HK-2 (cell line): ENCODE results near the gene VPS51.
"Not testable (repeated sequence)": the region's sequence is repeated elsewhere in the genome, so short reads cannot be mapped to it uniquely, and the experiment has no call there.

ENCODE experiments used
- DNase-seq: peaks from one replicate; pipeline ENCODE4 v3.0.0-alpha.2; 2018; ENCODE audit not compliant: unreplicated experiment

VPS51 gene

GRCh38 chr11:65134240-65134951, 38.4 kb downstream of the VPS51 start, which contains the start of gene SYVN1:
SYVN1 (minus strand) TSS chr11:65134519; CDS start chr11:65133601, 918 bp downstream.
- peak; percentile 82 for DNase-seq

DNA sequence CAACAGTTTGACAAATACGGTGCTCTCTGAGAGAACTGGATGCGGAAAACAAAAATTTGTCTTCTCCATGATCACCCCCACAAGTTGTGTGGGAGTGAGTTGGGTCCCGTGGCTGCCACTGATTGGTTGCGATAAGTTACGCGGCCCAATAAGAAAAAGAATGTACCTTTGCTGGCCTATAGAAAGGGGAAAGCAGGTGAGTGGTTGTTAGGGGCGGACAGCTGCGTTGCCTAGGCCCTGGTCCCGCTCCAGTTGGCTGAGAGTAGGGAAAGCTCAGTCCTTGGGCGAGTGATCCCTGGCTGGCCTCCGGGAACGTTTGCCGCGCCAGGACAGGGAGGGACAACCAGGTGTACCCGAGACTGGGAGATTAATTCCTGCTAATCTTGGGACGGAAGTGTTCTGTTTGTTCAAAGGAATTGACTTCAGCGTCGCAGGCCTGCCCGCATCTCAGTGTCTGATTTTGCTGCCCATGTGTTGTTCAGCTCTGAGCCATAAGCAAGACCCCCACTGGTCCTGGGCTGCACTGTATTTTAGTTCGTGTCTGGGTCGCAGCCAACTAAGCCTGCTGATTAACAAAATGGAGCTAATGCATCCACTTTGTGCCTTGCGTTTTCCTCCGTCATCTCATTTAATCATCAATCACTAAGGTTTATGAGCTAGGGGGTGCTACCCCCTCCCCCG, 39.1 kb downstream of the VPS51 start:
- peak; percentile 80 for DNase-seq

- no peak for DNase-seq
Measured at GRCh38 chr11:65135633-65136145, 39.7 kb downstream of the VPS51 start.

- DNase-seq = no peak
Measured at GRCh38 chr11:65136515-65137096, 40.6 kb downstream of the VPS51 start.

GRCh38 chr11:65141896-65142494, 46.0 kb downstream of the VPS51 start:
- DNase-seq = no peak

DNA sequence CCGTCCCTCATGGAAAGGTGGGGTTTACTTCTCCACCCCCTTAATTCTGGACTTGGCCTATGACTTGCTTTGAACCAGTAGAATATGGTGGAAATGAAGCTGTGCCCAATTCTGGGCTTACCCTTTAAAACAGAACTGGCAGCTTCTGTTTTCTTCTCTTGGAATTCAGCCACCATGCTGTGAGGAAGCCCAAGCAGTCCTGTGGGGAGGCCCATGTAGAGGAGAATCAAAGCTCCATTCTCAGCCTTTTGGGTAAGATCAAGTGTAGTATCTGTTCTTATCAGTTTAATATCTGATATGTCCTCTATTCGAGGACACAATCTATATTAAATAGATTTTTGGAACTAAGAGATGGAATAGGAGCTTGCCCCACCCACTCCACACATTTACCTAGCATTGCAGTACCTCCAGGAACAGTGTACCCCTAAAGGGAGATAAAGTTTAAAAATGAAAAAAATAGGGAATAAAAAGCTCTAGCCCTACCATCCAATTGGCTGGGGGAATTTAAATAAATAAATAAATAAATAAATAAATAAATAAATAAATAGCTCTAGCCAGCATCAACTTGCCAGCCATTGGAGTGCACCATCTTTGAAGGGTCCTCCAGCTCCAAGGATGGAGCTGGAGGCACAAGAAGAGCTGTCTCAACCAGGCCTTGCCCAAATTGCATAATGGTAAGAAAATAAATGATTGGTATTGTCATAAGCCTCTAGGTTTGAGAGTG, 51.5 kb downstream of the VPS51 start:
- no peak for DNase-seq

DNA sequence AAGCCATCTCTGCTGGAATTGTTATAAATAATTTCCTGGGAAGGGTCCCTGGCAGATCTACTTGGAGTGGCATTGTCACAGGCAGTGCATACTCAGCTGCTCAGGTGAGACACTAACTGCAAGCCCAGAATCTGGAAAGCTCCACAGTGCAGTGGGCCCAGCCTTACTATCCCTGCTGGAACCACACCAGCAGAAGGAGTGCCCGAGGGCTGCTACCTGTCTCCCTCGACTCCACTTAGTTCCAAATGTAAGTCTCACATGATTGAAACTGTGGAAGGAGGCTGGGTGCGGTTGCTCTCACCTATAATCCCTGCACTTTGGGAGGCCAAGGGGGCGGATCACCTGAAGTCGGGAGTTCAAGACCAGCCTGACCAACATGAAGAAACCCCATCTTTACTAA, 52.6 kb downstream of the VPS51 start:
- DNase-seq = no peak

- not testable (repeated sequence) for DNase-seq
Measured at GRCh38 chr11:65150131-65150508, 54.1 kb downstream of the VPS51 start.

- DNase-seq = peak; percentile 82
Measured at GRCh38 chr11:65150509-65151299, 54.7 kb downstream of the VPS51 start.

DNA sequence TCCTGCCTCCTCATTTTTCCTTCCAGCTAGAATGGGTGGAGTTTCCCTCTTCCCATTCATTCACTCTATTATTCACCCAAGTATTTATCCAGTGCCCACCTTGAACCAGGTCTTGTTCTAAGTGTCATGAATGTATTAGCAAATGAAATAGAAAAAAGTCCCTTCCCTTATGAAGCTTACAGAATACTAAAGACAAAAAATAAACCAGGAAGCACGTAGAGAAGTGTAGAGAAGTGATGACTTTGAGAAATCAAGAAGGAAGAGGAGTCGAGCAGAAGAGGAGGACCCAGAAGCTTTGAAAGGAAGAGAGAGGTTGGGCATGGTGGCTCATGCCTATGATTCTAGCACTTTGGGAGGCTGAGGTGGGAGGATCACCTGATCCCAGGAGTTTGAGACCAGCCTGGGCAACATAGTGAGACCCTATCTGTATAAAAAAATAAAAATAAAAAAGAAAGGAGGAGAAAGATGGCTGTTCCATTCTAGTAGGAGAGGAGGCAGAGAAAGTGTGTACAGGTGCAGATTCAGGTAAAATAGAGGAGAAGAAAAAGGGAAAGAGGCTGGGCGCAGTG, 55.4 kb downstream of the VPS51 start:
- no peak for DNase-seq

DNA sequence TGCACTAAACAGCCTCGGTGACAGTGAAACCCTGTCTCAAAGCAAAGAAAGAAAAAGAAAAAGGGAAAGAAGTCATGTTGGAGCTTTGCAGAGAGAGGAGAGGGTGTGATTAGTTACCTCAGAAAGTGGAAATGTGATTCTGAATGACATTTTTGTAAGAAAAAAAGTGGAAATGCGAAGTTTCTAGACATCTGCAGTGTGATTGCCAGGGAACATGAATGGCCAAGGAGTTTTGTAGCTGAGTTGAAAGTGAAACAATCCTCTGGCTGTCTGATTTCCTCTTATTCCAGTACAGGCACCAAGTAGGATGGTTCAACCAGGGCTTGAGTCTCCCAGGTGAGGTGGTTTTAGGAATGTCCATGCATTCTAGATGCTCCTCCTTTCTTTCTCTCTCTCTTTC, 56.1 kb downstream of the VPS51 start:
- DNase-seq = no peak

- DNase-seq = no peak
Measured at GRCh38 chr11:65156256-65156655, 60.2 kb downstream of the VPS51 start.

DNA sequence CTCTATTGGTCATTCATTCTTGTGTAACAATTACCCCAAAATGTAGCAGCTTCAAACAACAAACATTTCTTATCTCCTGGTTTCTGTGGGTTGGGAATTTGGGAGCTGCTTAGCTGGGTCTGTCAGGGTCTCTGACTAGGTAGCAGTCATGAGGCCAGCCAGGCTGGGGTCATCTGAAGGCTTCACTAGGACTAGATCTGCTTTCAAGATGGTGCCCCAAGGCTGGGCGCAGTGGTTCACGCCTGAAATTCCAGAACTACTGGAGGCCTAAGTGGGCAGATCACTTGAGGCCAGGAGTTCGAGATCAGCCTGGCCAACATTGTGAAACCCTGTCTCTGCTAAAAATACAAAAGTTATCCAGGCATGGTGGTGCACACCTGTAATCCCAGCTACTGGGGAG, 60.9 kb downstream of the VPS51 start:
- no peak for DNase-seq

DNA sequence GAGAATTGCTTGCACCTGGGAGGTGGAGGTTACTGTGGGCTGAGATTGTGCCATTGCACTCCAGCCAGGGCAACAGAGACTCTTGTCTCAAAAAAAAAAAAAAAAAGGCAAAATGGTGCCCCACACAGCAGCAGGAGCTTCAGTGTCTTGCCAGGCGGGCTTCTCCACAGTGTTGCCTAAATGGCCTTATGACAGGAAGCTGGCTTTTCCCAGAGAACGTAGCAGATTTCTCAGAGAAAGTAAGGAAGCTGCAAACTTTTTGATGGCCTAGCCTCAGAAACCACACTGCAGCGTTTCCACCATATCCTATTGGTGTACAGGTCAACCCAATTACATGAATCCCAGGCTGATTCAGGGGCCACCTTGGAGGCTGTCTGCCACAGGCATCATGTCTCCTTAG, 61.3 kb downstream of the VPS51 start:
- DNase-seq = no peak

DNA sequence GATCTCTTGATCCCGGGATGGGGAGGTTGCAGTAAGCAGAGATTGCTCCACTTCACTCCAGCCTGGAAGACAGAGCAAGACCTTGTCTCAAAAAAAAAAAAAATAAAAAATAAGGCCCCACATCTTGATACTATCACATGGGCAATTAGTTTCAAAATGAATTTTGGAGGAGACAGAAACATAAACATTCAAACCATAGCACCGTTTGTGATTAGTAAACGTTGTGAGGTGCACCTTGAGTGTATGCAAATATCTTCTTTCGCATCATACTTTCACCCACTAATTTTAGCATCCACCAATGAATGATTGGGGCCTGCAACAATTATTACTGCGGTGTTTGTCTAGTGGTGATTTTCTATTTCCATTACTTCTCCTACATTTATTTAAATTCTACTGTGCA, 63.0 kb downstream of the VPS51 start:
- no peak for DNase-seq

- no peak for DNase-seq
Measured at GRCh38 chr11:65160643-65161042, 64.6 kb downstream of the VPS51 start.
